K562 (cell line): ENCODE data around the gene FAM53C. TPM values are rescaled to one million over a fixed set of nuclear protein-coding genes. Genes with fewer than 3 reads are reported as not detected.

Experiments
- AFF1 ChIP-seq, 2 experiments: fragments of 450-650 bp; IDR thresholded peaks; 2 replicates each; pipeline ENCODE4 v1.6.1; 2018; ENCODE audit warnings: mild to moderate bottlenecking in 2 of 2, low read depth in 1 of 2; ENCODE audit not compliant: partially characterized antibody in 2 of 2
- CREB3L1 ChIP-seq: fragments of 450-650 bp; IDR thresholded peaks from 2 replicates; pipeline ENCODE4 v1.6.1; 2014; ENCODE audit warnings: low read depth, mild to moderate bottlenecking, moderate library complexity, borderline replicate concordance
- EHMT2 ChIP-seq: fragments of 450-650 bp; IDR thresholded peaks from 2 replicates; pipeline ENCODE4 v1.6.1; 2018; ENCODE audit warnings: antibody characterized with exemption
- FOS ChIP-seq: IDR thresholded peaks from 3 replicates; pipeline ENCODE4 v1.6.1; 2011; ENCODE audit not compliant: insufficient read length; ENCODE audit errors: extremely low read depth
- FOXJ2 ChIP-seq: fragments of 200-800 bp; sonication (Bioruptor generic); IDR thresholded peaks from 2 replicates; pipeline ENCODE4 v1.6.1; 2016; ENCODE audit warnings: missing genetic modification characterization, missing compliant biosample characterization
- GTF2A2 ChIP-seq: IDR thresholded peaks from 2 replicates; pipeline ENCODE4 v1.6.1; 2016; ENCODE audit warnings: mild to moderate bottlenecking, missing genetic modification characterization, missing compliant biosample characterization
- HNRNPH1 ChIP-seq: fragments of 200-400 bp; formaldehyde crosslinking; optimal IDR thresholded peaks from 2 replicates; pipeline ENCODE3; 2017; ENCODE audit warnings: low read depth, mild to moderate bottlenecking, low read length, moderate library complexity
- HNRNPLL ChIP-seq: fragments of 200-400 bp; formaldehyde crosslinking; IDR thresholded peaks from 2 replicates; pipeline ENCODE4 v1.6.1; 2017; ENCODE audit warnings: low read length, low read depth, mild to moderate bottlenecking; ENCODE audit not compliant: poor library complexity, severe bottlenecking
- IFI16 ChIP-seq: fragments of 250-450 bp; sonication (Bioruptor Pico); IDR thresholded peaks from 2 replicates; pipeline ENCODE4 v2.1.2; 2022; ENCODE audit warnings: mild to moderate bottlenecking, inconsistent platforms
- MAFK ChIP-seq: IDR thresholded peaks from 2 replicates; pipeline ENCODE4 v1.6.1; 2011; ENCODE audit warnings: low read length, improper control_type of control experiment
- MEIS2 ChIP-seq: fragments of 450-650 bp; IDR thresholded peaks from 2 replicates; pipeline ENCODE4 v1.6.1; 2014; ENCODE audit warnings: mild to moderate bottlenecking; ENCODE audit not compliant: partially characterized antibody
- RBM25 ChIP-seq: fragments of 200-400 bp; formaldehyde crosslinking; IDR thresholded peaks from 2 replicates; pipeline ENCODE4 v1.6.1; 2018; ENCODE audit warnings: low read length, low read depth, moderate library complexity; ENCODE audit not compliant: severe bottlenecking
- SRSF3 ChIP-seq: fragments of 200-400 bp; formaldehyde crosslinking; IDR thresholded peaks from 2 replicates; pipeline ENCODE4 v1.6.1; 2016; ENCODE audit warnings: mild to moderate bottlenecking, low read length, moderate library complexity; ENCODE audit not compliant: insufficient read depth
- TSHZ1 ChIP-seq: fragments of 250-450 bp; sonication (Bioruptor Pico); IDR thresholded peaks from 2 replicates; pipeline ENCODE4 v1.4.0; 2020; ENCODE audit warnings: mild to moderate bottlenecking, moderate library complexity
- ZBTB34 ChIP-seq: fragments of 250-450 bp; sonication (Bioruptor Pico); IDR thresholded peaks from 2 replicates; pipeline ENCODE4 v1.8.0; 2021; ENCODE audit warnings: mild to moderate bottlenecking, moderate library complexity
- ZNF586 ChIP-seq: fragments of 450-650 bp; formaldehyde crosslinking; conservative IDR thresholded peaks from 2 replicates; pipeline ENCODE4 v1.4.0; 2020; ENCODE audit warnings: mild to moderate bottlenecking, moderate library complexity
- ZNF707 ChIP-seq: fragments of 250-450 bp; sonication (Bioruptor Pico); conservative IDR thresholded peaks from 2 replicates; pipeline ENCODE4 v1.8.0; 2022; ENCODE audit warnings: inconsistent platforms, mild to moderate bottlenecking, moderate library complexity
- polyA plus RNA-seq, 8 experiments: library from polyadenylated mRNA; depleted of rRNA in 4 of 8; stranded (reverse) in 5 of 8; unstranded in 3 of 8; fragments of >200 nt; fragmentation: Nextera tagmentation in 2 of 8; fragmentation: Illumina TruSeq in 1 of 8; extraction: Ambion mirVana in 2 of 8; extraction: Trizol in 1 of 8; gene quantifications; 2 replicates each; pipeline versions ENCODE4 v1.2.1 to v1.2.3, GENCODE V29; 2011 to 2014; ENCODE audit warnings: inconsistent platforms in 1 of 8, missing spikeins in 1 of 8
- total RNA-seq, 7 experiments: library from RNA; depleted of rRNA in 6 of 7; stranded (reverse); fragments of >200 nt in 6 of 7; fragmentation: Illumina TruSeq in 2 of 7; extraction: Trizol in 2 of 7; gene quantifications; 2 replicates each; pipeline versions ENCODE4 v1.2.1 to v1.2.3, GENCODE V29; 2011 to 2021; ENCODE audit warnings: low replicate concordance in 1 of 7

FAM53C gene
- total and polyA plus RNA-seq, 9 of the 15 experiments (the other 6 are each of a cell fraction or from before 2014, with no cell fraction given): 9.7 to 38.5 (median 25.2) TPM

- TF ChIP-seq RBM25: no peak
- no peak for TF ChIP-seq MEIS2
- no peak for TF ChIP-seq MAFK
- TF ChIP-seq HNRNPLL: no peak
- TF ChIP-seq SRSF3: 0 out of 2 replicates have a peak, but pooled peaks have one; percentile 20
- TF ChIP-seq ZNF707: no peak
- peak; percentile 16 to 89 for TF ChIP-seq AFF1 (IDR thresholded peaks at IDR 0.05; ENCODE audit: low read depth in 1 of 2, partially characterized antibody in 2 of 2)
- no peak for TF ChIP-seq IFI16 (CRISPR knock-in tag)
- no peak for TF ChIP-seq HNRNPH1
- no peak for TF ChIP-seq FOS
- TF ChIP-seq FOXJ2 (tag): peak; percentile 90
- no peak for TF ChIP-seq ZBTB34 (CRISPR knock-in tag)
- no peak for TF ChIP-seq ZNF586
- TF ChIP-seq EHMT2: no peak
- peak; percentile 99 for TF ChIP-seq GTF2A2 (tag)
- peak; percentile 89 for TF ChIP-seq CREB3L1
- no peak for TF ChIP-seq TSHZ1
These were observed at the start of gene FAM53C (continued) for GRCh38 chr5:138337685-138338410.
